Esophagus squamous epithelium (tissue), 5 donors: ENCODE results near the gene NCAPH2. TPM values are rescaled to one million over a fixed set of nuclear protein-coding genes. Genes with fewer than 3 reads are reported as not detected.

Experiments
- DNase-seq: peaks from one replicate; lab custom pipeline; 2025; lab: John Stamatoyannopoulos, UW
- H3K27ac ChIP-seq, 4 donors: fragments of 200-600 bp; sonication (generic); one replicate each; pipeline ENCODE4 v1.5.1; 2016 to 2019; ENCODE audit warnings: mild to moderate bottlenecking in 1 of 4
- H3K27me3 ChIP-seq, 4 donors: fragments of 200-600 bp; sonication (generic); 1 replicate in 3 of 4; 2 replicates in 1 of 4; pipeline versions ENCODE4 v1.5.1 to v1.6.0; 2017 to 2021; ENCODE audit warnings: antibody characterized with exemption in 1 of 4
- H3K36me3 ChIP-seq, 3 donors: fragments of 200-600 bp; sonication (generic); one replicate each; pipeline ENCODE4 v1.5.1; 2016 to 2019
- H3K4me1 ChIP-seq, 3 donors: fragments of 200-600 bp; sonication (generic); one replicate each; pipeline ENCODE4 v1.5.1; 2017 to 2019
- H3K4me3 ChIP-seq, 4 donors: fragments of 200-600 bp; sonication (generic); 1 replicate in 3 of 4; 2 replicates in 1 of 4; pipeline ENCODE4 v1.5.1; 2016 to 2019; ENCODE audit warnings: mild to moderate bottlenecking in 2 of 4, moderate library complexity in 1 of 4
- H3K9me3 ChIP-seq, 3 donors: fragments of 200-600 bp; sonication (generic); one replicate each; pipeline ENCODE4 v1.5.1; 2016 to 2019
- CTCF ChIP-seq, 6 experiments: fragments of 450-650 bp in 4 of 6; fragments of 200-600 bp in 2 of 6; sonication (generic) in 2 of 6; IDR thresholded peaks; one replicate each; pipeline ENCODE4 v1.5.1; 2016 to 2019; ENCODE audit warnings: antibody characterized with exemption in 6 of 6, mild to moderate bottlenecking in 4 of 6, moderate library complexity in 4 of 6
- POLR2A ChIP-seq, 4 donors: fragments of 450-650 bp; IDR thresholded peaks; one replicate each; pipeline ENCODE4 v1.6.1; 2017; ENCODE audit warnings: antibody characterized with exemption in 4 of 4, mild to moderate bottlenecking in 4 of 4, moderate library complexity in 3 of 4
- WGBS, 2 donors: methylation state at CpG; one replicate each; pipeline ENCODE4 v1.1.5; 2018; 5-methylcytosine and 5-hydroxymethylcytosine counted together
- intact Hi-C: fragments of 100-400 bp; cut with DNase I; formaldehyde crosslinking; loops from one replicate; pipeline ENCODE4 v1.15.0; 2022
- total RNA-seq, 4 donors: library from RNA; depleted of rRNA; stranded (reverse); fragments of >200 nt; gene quantifications; one replicate each; pipeline ENCODE4 v1.1.0, GENCODE V29; 2016
- donor health status: DM: yes; HTN: yes; CAD: no.

Gene NCAPH2
- total RNA-seq, 4 donors from 2014 or later = 30.2 to 42.6 (median 38.5) TPM

- intact Hi-C loops = no loop called here
- H3K27me3 ChIP-seq = peaks cover 0 to 34% (median 3%) of the 10 kb centered on the region in 4 donors
- peaks cover 29 to 52% (median 31%) of the 10 kb centered on the region in 3 donors for H3K4me1 ChIP-seq
- TF ChIP-seq CTCF (IDR thresholded peaks at IDR 0.05) = no peak
- no peak for TF ChIP-seq POLR2A (IDR thresholded peaks at IDR 0.05)
- 52 to 54% methylated on average over 7 of the region's 7 CpGs for WGBS, 2 donors
- DNase-seq = no peak
- no peaks in the 10 kb centered on the region for H3K36me3 ChIP-seq
- no peak overlapping the region for H3K27ac ChIP-seq
- H3K4me3 ChIP-seq = no peak overlapping the region
- no peaks in the 10 kb centered on the region for H3K9me3 ChIP-seq
Observed at GRCh38 chr22:50476868-50477267, 31.2 kb upstream of the NCAPH2 start.

GRCh38 chr22:50477923-50478322 lies 30.1 kb upstream of the NCAPH2 start:
- no peaks in the 10 kb centered on the region for H3K36me3 ChIP-seq
- no peak overlapping the region for H3K27ac ChIP-seq
- 88% methylated on average over 10 of the region's 12 CpGs; no CpG with 5 or more reads in 1 of the 2 donors for WGBS, 2 donors
- intact Hi-C loops = no loop called here
- H3K9me3 ChIP-seq = no peaks in the 10 kb centered on the region
- no peak for TF ChIP-seq CTCF (IDR thresholded peaks at IDR 0.05)
- no peak for TF ChIP-seq POLR2A (IDR thresholded peaks at IDR 0.05)
- H3K4me3 ChIP-seq = no peak overlapping the region
- H3K4me1 ChIP-seq = peaks cover 23 to 49% (median 25%) of the 10 kb centered on the region in 3 donors
- no peak for DNase-seq
- H3K27me3 ChIP-seq = peaks cover 0 to 45% (median 6%) of the 10 kb centered on the region in 4 donors

GRCh38 chr22:50479721-50480120 lies 28.3 kb upstream of the NCAPH2 start:
- no peak overlapping the region for H3K4me3 ChIP-seq
- WGBS, 2 donors = 58 to 63% methylated on average over 11 of the region's 11 CpGs
- no peak for DNase-seq
- intact Hi-C loops = no loop called here
- no peak overlapping the region for H3K27ac ChIP-seq
- no peaks in the 10 kb centered on the region for H3K9me3 ChIP-seq
- H3K4me1 ChIP-seq = peaks cover 12 to 37% (median 14%) of the 10 kb centered on the region in 3 donors
- TF ChIP-seq CTCF (IDR thresholded peaks at IDR 0.05) (no peak), POLR2A (IDR thresholded peaks at IDR 0.05) (no peak)
- H3K36me3 ChIP-seq = no peaks in the 10 kb centered on the region
- peaks cover 0 to 63% (median 6%) of the 10 kb centered on the region in 4 donors for H3K27me3 ChIP-seq

GRCh38 chr22:50481045-50481439 lies 27.0 kb upstream of the NCAPH2 start:
- WGBS, 2 donors = 48% methylated on average over 5 of the region's 45 CpGs; no CpG with 5 or more reads in 1 of the 2 donors
- intact Hi-C loops = no loop called here
- no peak for DNase-seq
- Histone ChIP-seq H3K4me1 (peaks cover 5 to 30% (median 7%) of the 10 kb centered on the region in 3 donors), H3K27me3 (peaks cover 0 to 76% (median 6%) of the 10 kb centered on the region in 4 donors), H3K9me3 (no peaks in the 10 kb centered on the region), H3K4me3 (peak overlapping the region; percentile 39 to 65 (median 50)), H3K36me3 (no peaks in the 10 kb centered on the region), H3K27ac (no peak overlapping the region)
- no peak for TF ChIP-seq CTCF (IDR thresholded peaks at IDR 0.05)

- intact Hi-C loops = no loop called here
- peaks cover 5 to 26% (median 7%) of the 10 kb centered on the region in 3 donors for H3K4me1 ChIP-seq
- H3K27me3 ChIP-seq = peaks cover 0 to 80% (median 6%) of the 10 kb centered on the region in 4 donors
- H3K36me3 ChIP-seq = no peaks in the 10 kb centered on the region
- no peak for DNase-seq
- H3K9me3 ChIP-seq = no peaks in the 10 kb centered on the region
- WGBS, 2 donors = 20% methylated on average over 3 of the region's 70 CpGs; no CpG with 5 or more reads in 1 of the 2 donors
- H3K4me3 ChIP-seq = peak within 1 kb of the TSS; percentile 39 to 65 (median 50)
- peak within 1 kb of the TSS in 1 of 4 donors; percentile 39 for H3K27ac ChIP-seq
- TF ChIP-seq CTCF (IDR thresholded peaks at IDR 0.05) (no peak), POLR2A (IDR thresholded peaks at IDR 0.05) (no peak)
Observed at GRCh38 chr22:50481440-50482106, 26.5 kb upstream of the NCAPH2 start, which contains the start of gene ADM2. Gene ADM2 (plus strand): TSS chr22:50481543. CDS start chr22:50481848, 305 bp downstream.
